ENCODE results near the gene MYORG.
"Not testable (repeated sequence)": the region's sequence is repeated elsewhere in the genome, so short reads cannot be mapped to it uniquely, and the experiment has no call there.

The MYORG gene

DNA sequence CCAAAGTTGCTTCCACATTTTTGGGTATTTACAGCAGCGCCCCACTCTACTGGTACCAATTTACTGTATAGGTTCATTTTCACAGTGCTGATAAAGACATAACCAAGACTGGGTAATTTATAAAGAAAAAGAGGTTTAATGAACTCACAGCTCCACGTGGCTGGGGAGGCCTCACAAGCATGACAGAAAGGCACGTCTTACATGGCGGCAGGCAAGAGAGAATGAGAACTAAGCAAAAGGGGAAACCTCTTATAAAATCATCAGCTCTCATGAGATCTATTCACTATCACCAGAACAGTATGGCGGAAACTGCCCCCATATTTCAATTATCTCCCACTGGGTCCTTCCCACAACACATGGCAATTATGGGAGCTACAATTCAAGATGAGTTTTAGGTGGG is 7.9 kb downstream of the MYORG start:
- not testable (repeated sequence) for DNase-seq (ENCODE audit: low read depth)

DNA sequence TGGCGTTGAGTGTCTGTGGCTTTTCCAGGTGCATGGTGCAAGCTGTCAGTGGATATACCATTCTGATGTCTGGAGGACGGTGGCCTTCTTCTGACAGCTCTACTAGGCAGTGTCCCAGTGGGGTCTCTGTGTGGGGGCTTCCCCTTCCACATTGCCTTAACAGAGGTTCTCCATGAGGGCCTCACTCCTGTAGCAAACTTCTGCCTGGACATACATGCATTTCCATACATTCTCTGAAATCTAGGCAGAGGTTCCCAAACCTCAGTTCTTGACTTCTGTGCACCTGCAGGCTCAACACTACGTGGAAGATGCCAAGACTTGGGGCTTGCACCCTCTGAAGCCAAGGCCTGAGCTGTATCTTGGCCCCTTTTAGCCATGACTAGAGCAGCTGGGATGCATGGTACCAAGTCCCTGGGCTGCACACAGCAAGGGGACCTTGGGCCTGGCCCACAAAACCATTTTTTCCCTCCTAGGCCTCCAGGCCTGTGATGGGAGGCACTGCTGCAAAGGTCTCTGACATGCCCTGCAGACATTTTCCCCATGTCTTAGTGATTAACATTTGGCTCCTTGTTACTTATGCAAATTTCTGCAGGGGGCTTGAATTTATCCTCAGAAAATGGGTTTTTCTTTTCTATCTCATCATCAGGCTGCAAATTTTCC is 8.8 kb downstream of the MYORG start:
- not testable (repeated sequence) for DNase-seq (ENCODE audit: low read depth)

DNA sequence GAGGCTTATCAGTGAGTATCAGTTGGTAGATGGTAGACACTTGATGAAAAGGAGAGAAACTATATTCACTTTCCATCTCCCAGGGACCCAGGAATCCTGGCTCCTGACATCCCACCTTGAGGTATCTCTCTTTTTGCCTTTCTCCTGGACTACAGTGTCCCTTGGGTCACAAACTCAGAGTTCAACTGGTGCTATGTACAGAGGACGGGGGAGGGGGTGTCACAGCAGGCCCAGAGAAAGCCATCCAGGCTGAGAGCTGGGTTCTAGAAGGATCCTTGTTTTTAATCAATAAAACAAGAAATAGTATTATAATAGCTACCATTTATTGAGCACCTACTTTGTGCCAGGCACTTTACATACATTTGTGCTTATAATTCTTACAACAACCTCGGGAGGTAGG is 10.3 kb downstream of the MYORG start:
- DNase-seq (ENCODE audit: low read depth) = no peak

GRCh38 chr9:34365282-34365681 is 11.4 kb downstream of the MYORG start:
- no peak for DNase-seq (ENCODE audit: low read depth)

GRCh38 chr9:34363619-34364351 is 12.9 kb downstream of the MYORG start:
- DNase-seq (ENCODE audit: low read depth) = no peak

DNA sequence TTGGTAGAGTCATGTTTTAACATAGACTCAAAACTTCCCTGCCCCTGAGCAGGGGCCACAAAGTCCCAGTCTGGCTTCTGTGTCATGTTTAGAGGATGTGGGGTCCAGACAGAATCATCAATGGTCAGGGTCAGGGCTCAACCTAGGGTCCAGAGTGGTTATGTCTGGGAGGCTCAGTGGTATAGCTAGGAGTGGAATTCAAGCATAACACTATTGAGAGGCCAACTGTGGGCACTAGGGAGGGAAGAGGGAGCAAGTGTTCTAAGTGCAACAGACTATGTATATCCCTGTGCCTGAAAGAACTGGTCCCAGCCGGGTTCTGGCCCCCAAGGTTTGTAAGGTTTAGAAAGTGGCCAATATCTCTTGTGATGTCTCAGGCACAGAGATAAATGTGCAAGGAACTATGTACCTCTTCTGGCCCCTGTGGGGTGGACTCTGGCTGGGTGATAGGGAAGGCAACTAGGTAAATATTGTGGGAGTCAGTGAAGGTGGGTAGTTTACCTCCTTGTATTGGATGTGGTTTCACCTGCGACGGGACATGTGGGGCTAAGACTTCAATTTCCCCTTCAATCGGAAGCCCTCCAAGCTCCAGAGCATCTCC is 14.0 kb downstream of the MYORG start:
- no peak for DNase-seq (ENCODE audit: low read depth)

DNA sequence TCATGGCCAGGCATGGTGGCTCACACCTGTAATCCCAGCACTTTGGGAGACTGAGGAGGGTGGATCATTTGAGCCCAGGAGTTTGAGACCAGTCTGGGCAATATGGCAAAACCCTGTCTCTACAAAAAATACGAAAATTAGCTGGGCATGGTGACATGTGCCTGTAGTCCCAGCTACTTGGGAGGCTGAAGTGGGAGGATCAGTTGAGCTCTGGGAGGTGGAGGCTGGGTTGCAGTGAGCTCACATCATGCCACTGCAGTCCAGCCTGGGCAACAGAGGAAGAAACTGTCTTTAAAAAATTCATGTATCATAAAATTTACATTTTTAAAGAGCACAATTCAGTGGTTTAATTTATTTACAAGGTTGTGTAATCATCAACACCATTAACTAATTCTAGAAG is 23.7 kb downstream of the MYORG start:
- DNase-seq (ENCODE audit: low read depth) = not testable (repeated sequence)

GRCh38 chr9:34352122-34352652 is 24.5 kb downstream of the MYORG start:
- DNase-seq (ENCODE audit: low read depth) = not testable (repeated sequence)

DNA sequence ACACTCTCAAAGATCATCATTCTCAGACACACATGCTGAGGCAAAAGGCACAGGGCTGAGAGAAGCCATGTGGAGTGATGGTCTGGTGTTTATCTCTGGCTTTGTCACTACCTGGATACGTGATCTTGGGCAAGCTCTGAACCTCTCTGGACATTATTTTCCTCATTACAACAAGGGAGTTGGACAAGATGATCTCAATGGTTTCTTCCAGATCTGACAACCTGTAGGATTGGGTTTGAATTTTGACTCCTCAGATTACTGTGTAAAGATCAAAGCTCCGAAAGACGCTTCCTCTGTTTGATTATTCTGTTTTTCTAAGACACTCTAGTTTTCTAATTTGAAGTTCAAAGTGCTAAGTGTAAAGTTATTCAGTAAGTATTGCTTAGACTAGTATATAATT is 27.4 kb downstream of the MYORG start:
- no peak for DNase-seq (ENCODE audit: low read depth)

GRCh38 chr9:34347800-34348158 is 28.9 kb downstream of the MYORG start:
- no peak for DNase-seq (ENCODE audit: low read depth)

GRCh38 chr9:34346873-34347799 is 29.6 kb downstream of the MYORG start:
- DNase-seq (ENCODE audit: low read depth) = no peak

DNA sequence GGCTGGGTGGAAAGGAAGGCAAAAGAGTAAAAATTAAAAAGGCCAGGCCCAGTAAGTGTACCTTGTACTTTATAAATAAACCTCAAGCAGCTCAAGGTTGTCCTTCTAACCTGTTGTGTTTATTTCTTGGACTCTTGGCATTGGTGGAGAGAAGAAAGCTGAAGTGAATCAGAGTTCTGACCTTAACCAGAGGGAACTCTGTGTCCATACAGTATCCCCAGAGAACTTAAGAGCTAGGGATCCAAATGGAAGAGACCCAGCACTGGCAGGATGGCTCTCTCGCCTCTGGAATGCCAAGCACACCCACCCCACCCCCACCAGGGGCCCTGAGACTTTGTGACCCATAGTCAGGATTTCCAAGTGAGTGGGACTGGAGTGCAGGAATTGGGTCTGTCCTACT is 33.1 kb downstream of the MYORG start:
- no peak for DNase-seq (ENCODE audit: low read depth)

GRCh38 chr9:34343090-34343489 is 33.6 kb downstream of the MYORG start:
- DNase-seq (ENCODE audit: low read depth) = no peak

- DNase-seq (ENCODE audit: low read depth) = no peak
These were observed 34.9 kb downstream of the MYORG start for GRCh38 chr9:34341659-34342295.

DNA sequence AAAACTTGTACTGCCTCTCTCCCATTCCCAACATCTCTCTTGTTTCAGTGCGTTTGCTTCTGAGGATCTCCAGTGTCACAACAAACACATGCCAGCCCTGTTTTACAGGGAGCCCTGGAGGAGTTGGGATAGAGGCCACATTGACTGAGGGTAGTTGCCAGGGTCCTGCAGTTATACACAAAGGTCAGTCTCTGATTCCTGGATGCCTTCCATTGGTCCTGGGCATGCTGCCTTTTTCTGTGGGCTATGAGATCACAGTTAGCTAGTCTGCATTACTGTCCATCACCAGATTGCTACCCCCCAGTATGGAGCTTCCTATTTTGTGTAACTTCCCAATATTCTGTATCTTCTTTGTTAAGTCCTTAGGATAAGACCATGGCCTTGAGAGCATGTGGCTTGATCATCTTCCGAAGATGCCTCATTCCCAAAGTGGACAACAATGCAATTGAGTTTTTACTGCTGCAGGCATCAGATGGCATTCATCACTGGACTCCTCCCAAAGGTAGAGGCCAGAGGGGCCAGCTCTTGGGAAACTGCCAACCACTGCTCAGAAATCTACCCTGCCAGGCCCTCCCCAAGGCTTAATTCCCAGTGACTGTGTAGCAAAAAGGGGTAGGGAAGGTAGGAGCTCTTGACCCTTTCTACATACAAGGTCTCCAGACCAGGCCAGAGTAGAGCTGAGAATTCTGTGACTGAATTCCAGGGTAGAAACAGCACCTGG is 37.9 kb downstream of the MYORG start:
- no peak for DNase-seq (ENCODE audit: low read depth)

DNA sequence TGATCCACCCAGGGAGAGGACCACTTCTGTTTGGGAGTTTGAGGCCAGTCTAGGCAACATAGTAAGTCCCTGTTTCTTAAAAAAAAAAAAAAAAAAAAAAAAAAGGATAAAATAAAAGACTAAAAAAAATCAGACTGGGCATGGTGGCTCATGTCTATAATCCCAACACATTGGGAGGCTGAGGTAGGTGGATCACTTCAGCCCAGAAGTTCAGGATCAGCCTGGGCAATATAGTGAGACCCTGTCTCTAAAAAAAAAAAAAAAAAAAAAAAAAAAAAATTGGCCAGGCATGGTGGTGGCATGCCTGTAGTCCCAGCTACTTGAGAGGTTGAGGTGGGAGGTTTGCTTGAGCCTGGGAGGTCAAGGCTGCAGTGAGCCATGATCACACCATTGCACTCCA is 38.6 kb downstream of the MYORG start:
- DNase-seq (ENCODE audit: low read depth) = not testable (repeated sequence)

DNA sequence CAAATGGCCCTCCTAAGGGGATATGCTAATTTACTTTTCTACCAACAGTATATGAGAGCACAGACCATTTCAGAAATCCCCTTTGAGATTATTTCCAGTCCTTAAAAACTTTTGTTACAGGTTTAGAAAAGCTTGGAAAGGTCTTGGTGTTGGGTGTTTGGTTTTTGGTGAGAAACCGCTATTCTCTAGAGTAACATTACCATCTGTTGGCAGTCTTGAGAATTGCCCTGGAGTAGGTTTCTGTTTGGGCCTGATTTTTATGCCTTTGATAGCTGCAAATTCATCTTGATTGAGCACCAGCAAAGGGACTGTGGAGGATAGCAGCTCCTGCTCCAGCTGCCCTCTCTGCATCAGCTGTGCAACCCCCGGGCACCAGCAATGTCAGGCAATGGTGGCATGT is 39.3 kb downstream of the MYORG start:
- DNase-seq (ENCODE audit: low read depth) = no peak

GRCh38 chr9:34335376-34335775 is 41.3 kb downstream of the MYORG start:
- DNase-seq (ENCODE audit: low read depth) = no peak

GRCh38 chr9:34334916-34335315 is 41.8 kb downstream of the MYORG start:
- DNase-seq (ENCODE audit: low read depth) = no peak

GRCh38 chr9:34334337-34334824 is 42.3 kb downstream of the MYORG start:
- DNase-seq (ENCODE audit: low read depth) = no peak

GRCh38 chr9:34333836-34334235 is 42.9 kb downstream of the MYORG start:
- DNase-seq (ENCODE audit: low read depth) = no peak

Data from HS-27A (cell line).